KMS-11 (cell line): ENCODE measurements around the gene HACD2.

Experiments used
- H2AFZ ChIP-seq: fragments of 200-600 bp; sonication (generic); 2 replicates; pipeline ENCODE4 v1.6.1; 2016; ENCODE audit warnings: antibody characterized with exemption, mixed run types, low read depth
- H3K27ac ChIP-seq: fragments of 200-600 bp; sonication (generic); 2 replicates; pipeline ENCODE4 v1.6.1; 2016; ENCODE audit warnings: mild to moderate bottlenecking, mixed run types
- H3K27me3 ChIP-seq: fragments of 200-600 bp; sonication (generic); 2 replicates; pipeline ENCODE4 v1.6.1; 2017; ENCODE audit warnings: mild to moderate bottlenecking, low read depth, mixed run types, moderate library complexity; ENCODE audit not compliant: insufficient read depth
- H3K36me3 ChIP-seq: fragments of 200-600 bp; sonication (generic); 2 replicates; pipeline ENCODE4 v1.6.1; 2017; ENCODE audit warnings: mild to moderate bottlenecking, mixed run types; ENCODE audit not compliant: insufficient read depth
- H3K4me1 ChIP-seq: fragments of 200-600 bp; sonication (generic); 2 replicates; pipeline ENCODE4 v1.6.1; 2016; ENCODE audit warnings: mild to moderate bottlenecking, low read depth, mixed run types; ENCODE audit not compliant: poor library complexity, severe bottlenecking
- H3K4me2 ChIP-seq: fragments of 200-600 bp; sonication (generic); 2 replicates; pipeline ENCODE4 v1.7.0; 2016; ENCODE audit warnings: mild to moderate bottlenecking, mixed run types
- H3K4me3 ChIP-seq: fragments of 200-600 bp; sonication (generic); IDR thresholded peaks from 2 replicates; pipeline ENCODE4 v1.6.1; 2017; ENCODE audit warnings: low read depth, low read length, mixed read lengths; ENCODE audit not compliant: insufficient read depth
- H3K79me2 ChIP-seq: fragments of 200-600 bp; sonication (generic); 2 replicates; pipeline ENCODE4 v1.6.1; 2016; ENCODE audit warnings: low read depth, mixed run types; ENCODE audit not compliant: insufficient read depth
- H3K9ac ChIP-seq: fragments of 200-600 bp; sonication (generic); 2 replicates; pipeline ENCODE4 v1.6.1; 2016; ENCODE audit warnings: mild to moderate bottlenecking, mixed run types
- H4K20me1 ChIP-seq: fragments of 200-600 bp; sonication (generic); 2 replicates; pipeline ENCODE4 v1.6.1; 2016; ENCODE audit warnings: mild to moderate bottlenecking, mixed run types; ENCODE audit not compliant: insufficient read depth
- TF ChIP-seq, protein P1 (sequence below): fragments of 200-600 bp; sonication (generic); conservative IDR thresholded peaks from 2 replicates; pipeline ENCODE4 v1.6.1; 2017; ENCODE audit warnings: low read depth, mild to moderate bottlenecking, antibody characterized with exemption, low read length, moderate library complexity, mixed read lengths

Gene HACD2

DNA sequence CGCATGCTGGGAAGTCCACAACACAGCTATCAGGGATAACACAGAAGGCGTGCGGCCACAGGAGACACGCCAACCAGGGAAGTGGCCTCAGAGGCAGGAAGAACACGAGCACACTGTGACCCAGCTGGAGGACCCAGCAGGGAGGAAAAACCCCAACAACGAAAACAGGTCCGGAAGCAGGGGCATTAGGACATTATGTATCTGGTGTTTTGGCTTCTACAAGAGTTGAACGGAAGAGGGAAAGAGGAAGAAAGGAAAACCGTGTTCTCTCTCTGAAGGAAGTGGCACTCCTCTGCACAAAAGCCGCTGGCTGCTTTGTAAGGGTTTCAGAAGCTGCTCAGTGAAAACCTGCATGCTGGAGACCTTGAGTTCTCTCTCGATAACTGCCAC, 61.8 kb downstream of the HACD2 start:
- no peak overlapping the region for H2AFZ ChIP-seq
- peaks cover 17% of the 10 kb centered on the region for H3K4me1 ChIP-seq
- H3K36me3 ChIP-seq: no peaks in the 10 kb centered on the region
- no peak overlapping the region for H3K27ac ChIP-seq
- H3K27me3 ChIP-seq: no peaks in the 10 kb centered on the region
- H3K9ac ChIP-seq: no peak overlapping the region
- TF ChIP-seq, protein P1, sequence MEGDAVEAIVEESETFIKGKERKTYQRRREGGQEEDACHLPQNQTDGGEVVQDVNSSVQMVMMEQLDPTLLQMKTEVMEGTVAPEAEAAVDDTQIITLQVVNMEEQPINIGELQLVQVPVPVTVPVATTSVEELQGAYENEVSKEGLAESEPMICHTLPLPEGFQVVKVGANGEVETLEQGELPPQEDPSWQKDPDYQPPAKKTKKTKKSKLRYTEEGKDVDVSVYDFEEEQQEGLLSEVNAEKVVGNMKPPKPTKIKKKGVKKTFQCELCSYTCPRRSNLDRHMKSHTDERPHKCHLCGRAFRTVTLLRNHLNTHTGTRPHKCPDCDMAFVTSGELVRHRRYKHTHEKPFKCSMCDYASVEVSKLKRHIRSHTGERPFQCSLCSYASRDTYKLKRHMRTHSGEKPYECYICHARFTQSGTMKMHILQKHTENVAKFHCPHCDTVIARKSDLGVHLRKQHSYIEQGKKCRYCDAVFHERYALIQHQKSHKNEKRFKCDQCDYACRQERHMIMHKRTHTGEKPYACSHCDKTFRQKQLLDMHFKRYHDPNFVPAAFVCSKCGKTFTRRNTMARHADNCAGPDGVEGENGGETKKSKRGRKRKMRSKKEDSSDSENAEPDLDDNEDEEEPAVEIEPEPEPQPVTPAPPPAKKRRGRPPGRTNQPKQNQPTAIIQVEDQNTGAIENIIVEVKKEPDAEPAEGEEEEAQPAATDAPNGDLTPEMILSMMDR: no peak
- H3K4me2 ChIP-seq: no peak overlapping the region
- H4K20me1 ChIP-seq: no peaks in the 10 kb centered on the region
- H3K79me2 ChIP-seq: no peaks in the 10 kb centered on the region
- no peak overlapping the region for H3K4me3 ChIP-seq

DNA sequence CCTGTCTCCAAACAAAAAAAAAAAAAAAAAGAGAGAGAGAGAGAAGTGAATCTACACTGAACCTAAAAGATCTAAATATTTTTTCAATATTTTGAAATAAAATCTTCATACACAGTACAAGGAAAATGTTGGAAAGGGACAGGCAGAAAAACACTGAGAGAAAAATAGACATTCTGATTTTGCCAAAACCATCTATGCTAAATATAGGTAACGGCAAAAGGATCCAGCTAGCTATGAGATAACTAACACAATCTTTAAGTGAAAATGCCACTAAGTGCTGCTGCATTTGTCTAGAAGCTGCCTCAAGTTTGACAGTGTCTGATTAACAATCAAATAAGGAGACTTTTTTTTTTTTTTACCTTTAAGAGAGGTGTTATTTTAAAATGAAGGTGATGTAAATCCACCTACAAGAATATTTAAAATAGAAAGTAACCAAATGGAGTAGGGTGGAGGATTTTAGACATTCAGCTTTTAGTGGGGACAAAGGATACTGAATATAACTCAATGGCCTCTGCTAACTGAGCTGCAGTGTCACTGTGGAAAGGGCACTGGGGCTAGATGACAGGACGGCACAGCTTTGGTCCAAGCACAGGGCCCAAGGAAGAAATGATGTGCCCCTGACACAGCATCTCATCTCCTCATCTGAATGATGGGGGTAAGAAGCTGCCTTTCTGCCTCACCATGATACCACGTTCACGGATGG, 62.4 kb downstream of the HACD2 start:
- Histone ChIP-seq H3K4me2 (no peak overlapping the region), H3K36me3 (no peaks in the 10 kb centered on the region), H3K9ac (no peak overlapping the region), H3K27ac (no peak overlapping the region), H3K4me1 (peaks cover 12% of the 10 kb centered on the region), H2AFZ (no peak overlapping the region), H3K4me3 (no peak overlapping the region), H4K20me1 (no peaks in the 10 kb centered on the region), H3K27me3 (no peaks in the 10 kb centered on the region), H3K79me2 (no peaks in the 10 kb centered on the region)
- TF ChIP-seq, protein P1: no peak

GRCh38 chr3:123521179-123521969, 63.5 kb downstream of the HACD2 start:
- H3K27me3 ChIP-seq: no peaks in the 10 kb centered on the region
- TF ChIP-seq, protein P1: no peak
- no peaks in the 10 kb centered on the region for H3K36me3 ChIP-seq
- H3K9ac ChIP-seq: no peak overlapping the region
- no peak overlapping the region for H3K4me3 ChIP-seq
- no peak overlapping the region for H3K27ac ChIP-seq
- no peaks in the 10 kb centered on the region for H3K79me2 ChIP-seq
- H3K4me2 ChIP-seq: no peak overlapping the region
- no peak overlapping the region for H2AFZ ChIP-seq
- peaks cover under 1% of the 10 kb centered on the region for H3K4me1 ChIP-seq
- no peaks in the 10 kb centered on the region for H4K20me1 ChIP-seq

DNA sequence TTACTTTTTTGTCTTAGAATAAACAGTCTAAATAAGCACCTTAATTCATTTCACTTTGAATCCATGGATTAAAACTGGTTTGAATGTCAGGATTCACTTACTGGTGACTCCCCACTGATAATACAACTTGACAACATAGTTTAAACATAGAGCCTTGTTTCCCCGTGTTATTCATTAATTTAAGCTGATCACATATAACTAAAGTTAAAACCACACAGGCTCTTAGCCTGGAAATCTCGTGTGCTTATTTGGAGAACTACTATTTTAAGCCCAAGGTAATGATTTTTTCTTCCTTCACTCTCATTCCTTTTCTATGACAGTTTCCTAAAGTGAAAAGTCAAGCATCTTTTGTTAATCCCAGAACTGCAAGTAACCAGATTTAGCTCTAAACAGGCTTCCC, 64.2 kb downstream of the HACD2 start:
- no peak overlapping the region for H3K27ac ChIP-seq
- no peaks in the 10 kb centered on the region for H3K36me3 ChIP-seq
- no peak overlapping the region for H2AFZ ChIP-seq
- H3K4me1 ChIP-seq: no peaks in the 10 kb centered on the region
- H3K4me2 ChIP-seq: no peak overlapping the region
- no peaks in the 10 kb centered on the region for H3K79me2 ChIP-seq
- H3K4me3 ChIP-seq: no peak overlapping the region
- TF ChIP-seq, protein P1: no peak
- H4K20me1 ChIP-seq: no peaks in the 10 kb centered on the region
- no peaks in the 10 kb centered on the region for H3K27me3 ChIP-seq
- H3K9ac ChIP-seq: no peak overlapping the region
